CD4-positive, alpha-beta T cell treated with Interleukin-2 at 100 ng/mL for 4 hours (primary cell): Measurements from ENCODE around the gene GPR18.

Experiments used
- DNase-seq: peaks from one replicate; pipeline ENCODE4 v3.0.0-alpha.2; 2020; ENCODE audit warnings: low spot score

The GPR18 gene

GRCh38 chr13:99258210-99258860, at the start of gene GPR18:
TSS of gene GPR18 (minus strand) at chr13:99258379. CDS start at chr13:99255872, 2,507 bp downstream.
- peak; percentile 59 for DNase-seq

- DNase-seq = peak; percentile 84
These were observed 49.6 kb upstream of the GPR18 start for GRCh38 chr13:99307648-99308339.

GRCh38 chr13:99307247-99307646, 49.1 kb upstream of the GPR18 start, which contains the start of gene GPR183:
TSS of gene GPR183 (minus strand) at chr13:99307399. CDS start at chr13:99296145, 11,254 bp downstream.
- peak; percentile 87 for DNase-seq

GRCh38 chr13:99305566-99305965, 47.4 kb upstream of the GPR18 start:
- DNase-seq = no peak

- no peak for DNase-seq
These were observed 47.0 kb upstream of the GPR18 start for GRCh38 chr13:99305158-99305557.

- no peak for DNase-seq
These were observed 46.4 kb upstream of the GPR18 start for GRCh38 chr13:99304541-99304940.

GRCh38 chr13:99303863-99304521, 45.8 kb upstream of the GPR18 start:
- peak; percentile 69 for DNase-seq

GRCh38 chr13:99302637-99303505, 44.7 kb upstream of the GPR18 start:
- no peak for DNase-seq

- no peak for DNase-seq
These were observed 43.9 kb upstream of the GPR18 start for GRCh38 chr13:99301913-99302636.

GRCh38 chr13:99301056-99301838, 43.1 kb upstream of the GPR18 start:
- no peak for DNase-seq

- DNase-seq = no peak
These were observed 41.8 kb upstream of the GPR18 start for GRCh38 chr13:99299920-99300341.

- DNase-seq = no peak
These were observed 41.2 kb upstream of the GPR18 start for GRCh38 chr13:99299256-99299919.

- no peak for DNase-seq
These were observed 39.9 kb upstream of the GPR18 start for GRCh38 chr13:99298056-99298455.

- DNase-seq = no peak
These were observed 39.2 kb upstream of the GPR18 start for GRCh38 chr13:99297331-99297730.

GRCh38 chr13:99296398-99296797, 38.2 kb upstream of the GPR18 start:
- DNase-seq = peak; percentile 67

- no peak for DNase-seq
These were observed 37.5 kb upstream of the GPR18 start for GRCh38 chr13:99295488-99296252.

GRCh38 chr13:99294958-99295357, 36.8 kb upstream of the GPR18 start:
- no peak for DNase-seq

- no peak for DNase-seq
These were observed 36.0 kb upstream of the GPR18 start for GRCh38 chr13:99294198-99294597.

GRCh38 chr13:99293178-99293577, 35.0 kb upstream of the GPR18 start:
- DNase-seq = no peak
